GM18505 (cell line): Measurements from ENCODE around the gene MRI1.

ENCODE experiments used
- ATAC-seq: cut with Tn5 transposase; IDR thresholded peaks from one replicate; pipeline ENCODE4 v1.9.1; 2021; ENCODE audit not compliant: unreplicated experiment
- POLR2A ChIP-seq: IDR thresholded peaks from 4 replicates; pipeline ENCODE4 v1.6.1; 2011; ENCODE audit warnings: borderline replicate concordance; ENCODE audit not compliant: insufficient read depth, insufficient read length; ENCODE audit errors: extremely low read depth

The MRI1 gene

DNA sequence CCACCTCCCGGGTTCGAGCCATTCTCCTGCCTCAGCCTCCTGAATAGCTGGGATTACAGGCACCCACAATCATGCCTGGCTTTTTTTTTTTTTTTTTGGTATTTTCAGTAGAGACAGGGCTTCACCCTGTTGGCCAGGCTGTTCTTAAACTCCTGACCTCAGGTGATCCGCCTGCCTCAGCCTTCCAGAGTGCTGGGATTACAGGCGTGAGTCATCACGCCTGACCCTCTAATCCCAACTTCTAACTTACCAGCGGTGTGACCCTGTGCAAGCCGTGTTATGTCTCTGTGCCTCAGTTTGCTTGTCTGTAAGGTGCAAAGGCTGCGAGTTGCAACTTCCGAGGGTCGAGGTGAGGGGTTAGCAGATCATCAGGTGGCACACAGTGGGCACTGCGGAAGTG is 48.2 kb downstream of the MRI1 start:
- no peak for TF ChIP-seq POLR2A
- no peak for ATAC-seq

DNA sequence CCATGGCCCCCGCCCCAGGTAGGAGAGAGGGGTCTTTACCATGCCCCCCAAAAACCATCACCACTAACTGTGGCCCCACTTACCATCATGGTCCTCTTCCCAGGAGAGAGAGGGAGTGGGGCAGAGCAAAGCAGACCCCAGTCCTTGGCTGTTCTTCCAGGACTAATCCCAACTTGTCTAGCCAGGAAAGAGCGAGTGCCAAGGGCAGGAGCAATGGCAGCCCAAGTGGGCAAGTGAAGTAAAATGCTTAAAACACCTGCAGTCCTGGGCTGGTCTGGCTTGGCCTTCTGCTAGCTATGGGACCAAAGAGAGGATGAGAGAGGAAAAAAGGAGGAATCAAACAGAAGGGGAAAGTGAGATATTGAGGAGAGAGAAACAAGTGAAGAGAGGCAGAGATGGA is 48.8 kb downstream of the MRI1 start:
- no peak for ATAC-seq
- TF ChIP-seq POLR2A = no peak

DNA sequence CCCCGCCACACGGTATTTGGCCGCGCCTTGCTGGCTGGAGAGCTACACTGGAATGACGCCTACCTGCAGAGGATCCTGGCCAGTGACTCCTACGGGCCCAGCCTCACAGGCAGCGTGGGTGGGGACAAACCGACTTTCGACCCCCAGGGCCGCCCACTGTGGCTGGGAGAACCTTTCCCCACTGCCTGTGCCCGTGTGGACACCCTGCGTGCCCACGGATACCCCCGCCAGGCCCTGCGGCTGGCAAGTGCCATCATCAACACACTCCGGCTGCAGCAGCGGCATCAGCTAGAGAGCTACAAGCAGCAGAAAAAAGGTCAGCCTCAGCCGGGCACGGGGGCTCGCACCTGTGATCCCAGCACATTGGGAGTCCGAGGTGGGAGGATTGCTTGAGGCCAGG is 50.2 kb downstream of the MRI1 start:
- no peak for ATAC-seq
- no peak for TF ChIP-seq POLR2A

DNA sequence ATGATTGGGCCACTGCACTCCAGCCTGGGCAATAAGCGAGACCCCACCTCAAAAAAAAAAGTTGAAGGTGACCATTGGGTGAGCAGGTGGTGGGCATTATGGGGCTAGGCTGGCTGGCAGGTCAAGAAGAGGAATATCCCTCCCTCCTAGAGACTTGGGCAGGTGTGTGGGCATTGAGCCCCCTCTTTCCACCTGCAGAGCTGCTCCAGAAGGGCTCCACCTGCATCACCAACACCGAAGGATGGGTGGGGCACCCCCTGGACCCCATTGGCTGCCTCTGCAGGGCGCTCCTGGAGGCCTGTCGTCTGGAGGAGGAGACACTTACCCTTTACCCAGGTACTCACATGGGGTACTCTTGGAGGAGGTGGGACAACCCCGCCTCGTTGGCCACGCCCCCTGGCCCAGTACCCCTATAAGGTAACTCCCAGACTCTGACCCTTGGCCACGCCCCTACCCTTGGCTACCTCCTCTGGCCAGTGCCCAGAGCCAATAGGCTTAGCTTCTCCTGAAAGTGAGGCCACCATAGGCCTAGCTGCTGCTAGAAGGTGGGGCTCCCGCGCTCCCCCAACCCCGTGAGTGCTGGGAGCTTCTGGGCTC is 52.8 kb downstream of the MRI1 start:
- no peak for ATAC-seq
- TF ChIP-seq POLR2A = no peak

DNA sequence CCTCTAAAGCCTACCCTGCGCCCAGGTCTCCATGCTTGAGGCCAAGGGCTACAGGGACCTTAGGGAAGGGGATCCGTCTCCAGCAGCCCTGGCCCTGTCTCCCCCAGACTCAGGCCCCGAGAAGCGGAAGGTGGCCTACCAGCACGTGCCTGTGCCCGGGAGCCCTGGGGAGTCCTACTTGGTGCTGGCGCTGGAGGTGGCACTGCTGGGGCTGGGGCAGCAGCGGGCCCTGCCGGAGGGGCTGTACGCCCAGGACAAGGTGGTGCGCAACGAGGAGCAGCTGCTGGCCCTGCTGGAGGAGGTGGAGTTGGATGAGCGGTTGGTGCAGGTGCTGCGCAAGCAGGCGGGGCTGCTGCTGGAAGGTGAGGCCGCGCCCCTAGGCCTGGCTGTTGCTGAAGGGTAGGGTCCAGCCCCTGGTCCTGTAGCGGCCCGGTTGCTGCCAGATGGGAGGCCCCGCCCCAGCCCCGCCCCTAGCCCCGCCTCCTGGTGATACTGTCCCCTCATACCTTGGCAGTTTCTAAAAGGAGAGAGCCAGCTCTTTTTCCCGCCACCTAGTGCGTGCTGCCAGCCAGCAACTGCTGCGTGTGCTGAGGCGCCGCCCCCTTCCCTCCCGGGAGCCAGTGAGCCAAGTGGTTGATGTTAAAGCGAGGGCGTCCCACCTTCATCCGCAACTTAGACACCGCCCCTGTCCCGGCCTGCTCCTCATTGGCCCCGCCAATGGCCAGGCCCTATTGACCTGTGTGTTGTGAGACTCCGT is 53.5 kb downstream of the MRI1 start:
- ATAC-seq = no peak
- TF ChIP-seq POLR2A = no peak

DNA sequence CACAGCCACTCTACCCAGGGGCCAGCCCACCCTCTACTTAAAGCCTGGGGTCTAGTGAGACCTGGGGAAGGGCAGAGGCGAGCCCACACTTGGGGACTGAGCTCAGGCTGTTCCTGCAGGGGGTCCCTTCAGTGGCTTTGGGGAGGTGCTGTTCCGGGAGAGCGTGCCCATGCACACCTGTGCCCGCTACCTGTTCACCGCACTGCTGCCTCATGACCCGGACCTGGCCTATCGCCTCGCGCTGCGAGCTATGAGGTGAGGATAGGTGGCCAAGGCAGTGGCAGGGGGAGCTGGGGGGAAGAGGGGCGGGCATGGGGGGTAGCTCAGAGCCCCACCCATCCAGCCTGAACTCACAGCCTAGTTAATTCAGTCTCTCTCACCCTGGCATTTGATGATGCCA is 54.9 kb downstream of the MRI1 start:
- no peak for ATAC-seq
- TF ChIP-seq POLR2A = no peak

DNA sequence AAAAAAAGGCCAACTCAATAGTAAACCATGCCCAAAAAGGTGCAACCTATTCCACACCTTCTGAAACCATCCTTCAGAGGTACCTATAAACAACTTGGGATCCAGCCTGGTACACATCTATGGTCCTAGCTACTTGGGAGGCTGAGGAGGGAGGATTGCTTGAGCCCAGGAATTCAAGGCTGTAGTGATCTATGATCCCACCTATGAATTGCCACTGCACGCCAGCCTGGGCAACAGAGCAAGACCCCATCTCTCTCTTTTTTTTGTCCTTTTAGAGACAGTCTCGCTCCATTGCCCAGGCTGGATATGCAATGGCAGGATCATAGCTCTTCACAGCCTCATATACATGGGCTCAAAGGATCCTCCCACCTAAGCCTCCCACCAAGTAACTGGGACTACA is 57.0 kb downstream of the MRI1 start:
- TF ChIP-seq POLR2A = no peak
- no peak for ATAC-seq

DNA sequence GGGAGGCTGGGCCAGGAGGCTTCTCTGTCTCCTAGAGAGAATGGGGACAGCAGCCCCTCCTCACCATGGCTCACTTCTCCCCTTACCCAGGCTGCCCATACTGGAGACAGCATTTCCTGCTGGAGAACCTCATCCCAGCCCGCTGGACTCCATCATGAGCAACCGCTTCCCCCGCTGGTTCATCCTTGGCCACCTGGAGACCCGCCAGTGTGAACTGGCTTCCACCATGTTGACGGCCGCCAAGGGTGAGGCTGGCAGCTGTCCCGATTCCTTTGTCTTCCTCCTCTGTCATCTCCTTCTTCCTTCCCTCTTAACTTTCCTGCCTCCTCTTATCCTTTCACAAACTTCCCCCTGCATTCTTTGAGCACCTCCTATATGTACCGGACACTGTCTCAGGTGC is 58.9 kb downstream of the MRI1 start:
- ATAC-seq = no peak
- TF ChIP-seq POLR2A = no peak
